IMR-90 (cell line): ENCODE measurements around the gene CMIP.

ENCODE experiments used
- CEBPB ChIP-seq: IDR thresholded peaks from 2 replicates; pipeline ENCODE4 v1.6.1; 2012; ENCODE audit warnings: low read depth, low read length, improper control_type of control experiment
- TF ChIP-seq, protein P1 (sequence below): conservative IDR thresholded peaks from 2 replicates; pipeline ENCODE4 v1.5.1; 2012; ENCODE audit warnings: mild to moderate bottlenecking, low read depth, low read length, improper control_type of control experiment

DNA sequence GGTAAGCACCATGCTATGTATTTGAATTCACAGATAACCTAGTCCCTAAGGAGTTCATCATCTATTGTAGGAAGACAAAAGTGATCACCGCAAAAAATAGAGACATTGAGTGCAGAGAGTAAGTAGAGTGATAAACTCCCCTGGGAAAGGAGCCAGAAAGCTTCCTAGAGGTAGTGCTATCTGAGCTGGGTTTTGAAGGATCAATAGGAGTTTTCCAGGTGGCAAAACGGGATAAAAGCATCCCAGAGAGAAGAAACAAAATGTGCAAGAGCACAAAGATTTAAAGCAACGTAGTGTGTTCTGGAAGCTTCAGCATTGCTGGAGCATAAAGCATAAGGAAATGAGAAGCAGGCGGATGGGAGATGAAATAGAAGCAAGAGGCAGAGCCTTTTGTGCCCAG, 213.8 kb downstream of the CMIP start:
- TF ChIP-seq, protein P1, sequence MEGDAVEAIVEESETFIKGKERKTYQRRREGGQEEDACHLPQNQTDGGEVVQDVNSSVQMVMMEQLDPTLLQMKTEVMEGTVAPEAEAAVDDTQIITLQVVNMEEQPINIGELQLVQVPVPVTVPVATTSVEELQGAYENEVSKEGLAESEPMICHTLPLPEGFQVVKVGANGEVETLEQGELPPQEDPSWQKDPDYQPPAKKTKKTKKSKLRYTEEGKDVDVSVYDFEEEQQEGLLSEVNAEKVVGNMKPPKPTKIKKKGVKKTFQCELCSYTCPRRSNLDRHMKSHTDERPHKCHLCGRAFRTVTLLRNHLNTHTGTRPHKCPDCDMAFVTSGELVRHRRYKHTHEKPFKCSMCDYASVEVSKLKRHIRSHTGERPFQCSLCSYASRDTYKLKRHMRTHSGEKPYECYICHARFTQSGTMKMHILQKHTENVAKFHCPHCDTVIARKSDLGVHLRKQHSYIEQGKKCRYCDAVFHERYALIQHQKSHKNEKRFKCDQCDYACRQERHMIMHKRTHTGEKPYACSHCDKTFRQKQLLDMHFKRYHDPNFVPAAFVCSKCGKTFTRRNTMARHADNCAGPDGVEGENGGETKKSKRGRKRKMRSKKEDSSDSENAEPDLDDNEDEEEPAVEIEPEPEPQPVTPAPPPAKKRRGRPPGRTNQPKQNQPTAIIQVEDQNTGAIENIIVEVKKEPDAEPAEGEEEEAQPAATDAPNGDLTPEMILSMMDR, result no peak
- TF ChIP-seq CEBPB, result no peak
